ENCODE results near the gene FGF5.

- TF ChIP-seq, protein P1, sequence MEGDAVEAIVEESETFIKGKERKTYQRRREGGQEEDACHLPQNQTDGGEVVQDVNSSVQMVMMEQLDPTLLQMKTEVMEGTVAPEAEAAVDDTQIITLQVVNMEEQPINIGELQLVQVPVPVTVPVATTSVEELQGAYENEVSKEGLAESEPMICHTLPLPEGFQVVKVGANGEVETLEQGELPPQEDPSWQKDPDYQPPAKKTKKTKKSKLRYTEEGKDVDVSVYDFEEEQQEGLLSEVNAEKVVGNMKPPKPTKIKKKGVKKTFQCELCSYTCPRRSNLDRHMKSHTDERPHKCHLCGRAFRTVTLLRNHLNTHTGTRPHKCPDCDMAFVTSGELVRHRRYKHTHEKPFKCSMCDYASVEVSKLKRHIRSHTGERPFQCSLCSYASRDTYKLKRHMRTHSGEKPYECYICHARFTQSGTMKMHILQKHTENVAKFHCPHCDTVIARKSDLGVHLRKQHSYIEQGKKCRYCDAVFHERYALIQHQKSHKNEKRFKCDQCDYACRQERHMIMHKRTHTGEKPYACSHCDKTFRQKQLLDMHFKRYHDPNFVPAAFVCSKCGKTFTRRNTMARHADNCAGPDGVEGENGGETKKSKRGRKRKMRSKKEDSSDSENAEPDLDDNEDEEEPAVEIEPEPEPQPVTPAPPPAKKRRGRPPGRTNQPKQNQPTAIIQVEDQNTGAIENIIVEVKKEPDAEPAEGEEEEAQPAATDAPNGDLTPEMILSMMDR (IDR thresholded peaks at IDR 0.05) = no peak
- TF ChIP-seq POLR2A (IDR thresholded peaks at IDR 0.05) = no peak
These were observed 13.5 kb upstream of the FGF5 start for GRCh38 chr4:80252953-80253352.
